GM21825 (cell line): Measurements from ENCODE around the gene PJA2.
"Not testable (repeated sequence)": the region's sequence is repeated elsewhere in the genome, so short reads cannot be mapped to it uniquely, and the experiment has no call there.

Experiments
- ATAC-seq: cut with Tn5 transposase; IDR thresholded peaks from one replicate; pipeline ENCODE4 v1.9.1; 2021; ENCODE audit warnings: mild to moderate bottlenecking, moderate library complexity; ENCODE audit not compliant: unreplicated experiment

PJA2 gene

GRCh38 chr5:109310315-109310714, 99.5 kb downstream of the PJA2 start:
- ATAC-seq: no peak

GRCh38 chr5:109309326-109310063, 100.3 kb downstream of the PJA2 start:
- no peak for ATAC-seq

GRCh38 chr5:109307951-109308350, 101.8 kb downstream of the PJA2 start:
- ATAC-seq: no peak

- ATAC-seq: no peak
Observed at GRCh38 chr5:109307456-109307855, 102.3 kb downstream of the PJA2 start.

GRCh38 chr5:109305352-109305751, 104.4 kb downstream of the PJA2 start:
- ATAC-seq: no peak

GRCh38 chr5:109304309-109304708, 105.5 kb downstream of the PJA2 start:
- no peak for ATAC-seq

GRCh38 chr5:109300367-109300766, 109.4 kb downstream of the PJA2 start:
- ATAC-seq: no peak

- no peak for ATAC-seq
Observed at GRCh38 chr5:109299557-109299956, 110.2 kb downstream of the PJA2 start.

GRCh38 chr5:109298794-109299193, 111.0 kb downstream of the PJA2 start:
- ATAC-seq: no peak

- ATAC-seq: no peak
Observed at GRCh38 chr5:109297900-109298299, 111.9 kb downstream of the PJA2 start.

- no peak for ATAC-seq
Observed at GRCh38 chr5:109291090-109291489, 118.7 kb downstream of the PJA2 start.

- ATAC-seq: no peak
Observed at GRCh38 chr5:109290231-109290630, 119.5 kb downstream of the PJA2 start.

- ATAC-seq: not testable (repeated sequence)
Observed at GRCh38 chr5:109286628-109287027, 123.1 kb downstream of the PJA2 start.
